GM18520 (cell line): ENCODE results near the gene L3MBTL4.

Experiments used
- ATAC-seq: cut with Tn5 transposase; IDR thresholded peaks from one replicate; pipeline ENCODE4 v1.9.1; 2021; ENCODE audit not compliant: unreplicated experiment

The L3MBTL4 gene

GRCh38 chr18:6001867-6002266 is 412.8 kb downstream of the L3MBTL4 start:
- no peak for ATAC-seq

GRCh38 chr18:5998907-5999306 is 415.8 kb downstream of the L3MBTL4 start:
- peak; percentile 88 for ATAC-seq

- ATAC-seq: peak; percentile 9
Observed at GRCh38 chr18:5998166-5998881, 416.4 kb downstream of the L3MBTL4 start.

GRCh38 chr18:5997361-5997760 is 417.4 kb downstream of the L3MBTL4 start:
- no peak for ATAC-seq

- ATAC-seq: no peak
Observed at GRCh38 chr18:5995626-5996025, 419.1 kb downstream of the L3MBTL4 start.

GRCh38 chr18:5993938-5994337 is 420.8 kb downstream of the L3MBTL4 start:
- ATAC-seq: no peak

GRCh38 chr18:5992381-5992780 is 422.3 kb downstream of the L3MBTL4 start:
- ATAC-seq: no peak

- ATAC-seq: no peak
Observed at GRCh38 chr18:5987249-5987648, 427.5 kb downstream of the L3MBTL4 start.

- no peak for ATAC-seq
Observed at GRCh38 chr18:5986257-5986931, 428.3 kb downstream of the L3MBTL4 start.

GRCh38 chr18:5984245-5984644 is 430.5 kb downstream of the L3MBTL4 start:
- ATAC-seq: no peak

- no peak for ATAC-seq
Observed at GRCh38 chr18:5983488-5983887, 431.2 kb downstream of the L3MBTL4 start.

- peak; percentile 56 for ATAC-seq
Observed at GRCh38 chr18:5982332-5982731, 432.4 kb downstream of the L3MBTL4 start.

- ATAC-seq: no peak
Observed at GRCh38 chr18:5980721-5981120, 434.0 kb downstream of the L3MBTL4 start.

GRCh38 chr18:5979971-5980457 is 434.7 kb downstream of the L3MBTL4 start:
- ATAC-seq: peak; percentile 27

GRCh38 chr18:5979176-5979888 is 435.4 kb downstream of the L3MBTL4 start:
- no peak for ATAC-seq

- no peak for ATAC-seq
Observed at GRCh38 chr18:5977022-5977421, 437.7 kb downstream of the L3MBTL4 start.

- ATAC-seq: peak; percentile 56
Observed at GRCh38 chr18:5975111-5976002, 439.4 kb downstream of the L3MBTL4 start.

- ATAC-seq: no peak
Observed at GRCh38 chr18:5974696-5975095, 440.0 kb downstream of the L3MBTL4 start.

GRCh38 chr18:5973099-5973498 is 441.6 kb downstream of the L3MBTL4 start:
- no peak for ATAC-seq

- ATAC-seq: peak; percentile 33
Observed at GRCh38 chr18:5972298-5972697, 442.4 kb downstream of the L3MBTL4 start.

- ATAC-seq: no peak
Observed at GRCh38 chr18:5969989-5970403, 444.7 kb downstream of the L3MBTL4 start.
